Measurements from ENCODE around the gene RNF167. TPM values are rescaled to one million over a fixed set of nuclear protein-coding genes. Genes with fewer than 3 reads are reported as not detected.

RNF167 gene
- total and polyA plus RNA-seq, 2 of the 8 experiments (the other 6 are each of a cell fraction or from before 2014, with no cell fraction given), result 140 to 281 TPM

GRCh38 chr17:4950075-4950745 lies 10.1 kb downstream of the RNF167 start:
- Histone ChIP-seq H3K27ac (ENCODE audit: low read depth, low read length) (peak overlapping the region; percentile 79), H2BK15ac (ENCODE audit: low read length) (peak overlapping the region; percentile 88; the same call in 1 of the 2 replicates), H3K9ac (replicated peaks in 1 of 4; ENCODE audit: extremely low read depth in 1 of 4, low read depth in 3 of 4, low read length in 3 of 4) (peak overlapping the region in 3 of 4 experiments; percentile 13 to 76 (median 58); a peak in 5 of 7 replicates), H3K4me2 (ENCODE audit: insufficient read depth in 1 of 2, low read depth in 2 of 2, low read length in 2 of 2) (peak overlapping the region; percentile 95 to 97), H4K8ac (ENCODE audit: extremely low read depth, insufficient read depth, low read length) (peak overlapping the region; percentile 85), H3K4ac (replicated peaks; ENCODE audit: insufficient read length, low read depth, low read length) (peak overlapping the region; percentile 88), H2BK12ac (ENCODE audit: low read depth, low read length) (peak overlapping the region; percentile 43; the same call in 1 of the 2 replicates), H3K18ac (ENCODE audit: extremely low read depth, low read length) (peak overlapping the region; percentile 93), H3K4me1 (replicated peaks in 1 of 4; ENCODE audit: control insufficient read depth in 3 of 4, insufficient read depth in 4 of 4, low read length in 3 of 4) (peaks cover 4 to 17% (median 12%) of the 10 kb centered on the region in 4 experiments), H3K23ac (ENCODE audit: insufficient read length) (no peak overlapping the region), H3K56ac (replicated peaks; ENCODE audit: insufficient read length, low read depth, low read length) (peak overlapping the region; percentile 34), H2AK5ac (ENCODE audit: low read depth, low read length) (no peak overlapping the region), H3K36me3 (ENCODE audit: control insufficient read depth in 2 of 4, insufficient read depth in 4 of 4, low read length in 3 of 4) (peaks cover 0 to 19% (median 15%) of the 10 kb centered on the region in 4 experiments; a peak in 7 of 8 replicates), H3K14ac (ENCODE audit: insufficient read length) (no peak overlapping the region), H3K9me3 (ENCODE audit: insufficient read depth in 2 of 2, low read depth in 1 of 2, low read length in 1 of 2) (no peaks in the 10 kb centered on the region), H2AFZ (ENCODE audit: low read length) (no peak overlapping the region), H3K79me1 (ENCODE audit: low read depth, low read length) (0 out of 2 replicates have a peak, but pooled peaks cover 2% of the 10 kb centered on the region), H3K27me3 (replicated peaks in 1 of 4; ENCODE audit: control insufficient read depth in 3 of 4, extremely low read depth in 1 of 4, insufficient read depth in 3 of 4, low read length in 3 of 4) (no peaks in the 10 kb centered on the region), H3K4me3 (ENCODE audit: extremely low read depth in 1 of 4, insufficient read depth in 2 of 4, low read depth in 3 of 4, low read length in 4 of 4) (peak overlapping the region; percentile 69 to 97 (median 80)), H2BK120ac (replicated peaks; ENCODE audit: low read depth, low read length) (no peak overlapping the region), H4K91ac (replicated peaks; ENCODE audit: insufficient read length, low read length) (peak overlapping the region; percentile 95), H2BK5ac (ENCODE audit: low read depth, low read length) (peak overlapping the region; percentile 95; the same call in 1 of the 2 replicates), H4K5ac (ENCODE audit: insufficient read length, low read depth, low read length) (peak overlapping the region; percentile 87), H2BK20ac (ENCODE audit: low read length) (no peak overlapping the region), H4K20me1 (replicated peaks in 1 of 2; ENCODE audit: control insufficient read depth in 1 of 2, insufficient read depth in 2 of 2, low read length in 2 of 2) (peaks cover 14 to 16% of the 10 kb centered on the region in 2 experiments), H3K23me2 (ENCODE audit: low read depth, low read length) (peaks cover 14% of the 10 kb centered on the region), H3K79me2 (ENCODE audit: control insufficient read depth in 1 of 2, insufficient read depth in 2 of 2, low read length in 2 of 2) (peaks cover 8 to 30% of the 10 kb centered on the region in 2 experiments)
- DNase-seq (ENCODE audit: low read depth in 1 of 2, low spot score in 2 of 2) (peak in 1 of 2 experiments; percentile 77), FAIRE-seq (no peak)
- CTCF ChIA-PET (ENCODE audit: partially characterized antibody), result interaction anchor here (1.0 to 2.1 kb wide), 5 partner anchors 10 to 111 kb away, joined by 3 to 5 read pairs (median 4); partner anchors contain the start of genes RNF167 and SLC25A11
- POLR2A ChIA-PET (ENCODE audit: partially characterized antibody), result interaction anchor here (0.7 to 32.4 kb wide), 10 partner anchors 3 to 241 kb away, joined by 3 to 987 read pairs (median 4); partner anchors contain the start of genes ENO3, GP1BA, PFN1 and RNF167
- 1% methylated on average over 35 of the region's 52 CpGs; no CpG with 5 or more reads in 1 of the 2 experiments for WGBS, 2 experiments (ENCODE audit: extremely low coverage in 1 of 2, insufficient coverage in 1 of 2, insufficient read length in 1 of 2, insufficient replicate concordance in 2 of 2, low coverage in 1 of 2, low lambda C conversion rate in 2 of 2, missing lambda C conversion rate in 1 of 2)
- TF ChIP-seq SP2 (IDR thresholded peaks at IDR 0.05; ENCODE audit: low read length) (no peak), TAF7 (optimal IDR thresholded peaks at IDR 0.05; ENCODE audit: borderline replicate concordance, low read depth, low read length) (peak; percentile 36), CTCF (IDR thresholded peaks at IDR 0.05; ENCODE audit: control extremely low read depth in 1 of 3, insufficient read depth in 1 of 3, low read depth in 1 of 3, low read length in 3 of 3) (no peak), RNF2 (IDR thresholded peaks at IDR 0.05; ENCODE audit: borderline replicate concordance, low read depth, low read length, missing control alignments, poor library complexity, severe bottlenecking) (no peak), POLR2A (IDR thresholded peaks at IDR 0.05; ENCODE audit: control extremely low read depth in 1 of 2, low read depth in 2 of 2, low read length in 2 of 2) (peak in 1 of 2 experiments; percentile 50; a peak in 1 of 3 replicates), CBX5 (IDR thresholded peaks at IDR 0.05; ENCODE audit: low read depth, low read length) (no peak), BACH1 (IDR thresholded peaks at IDR 0.05; ENCODE audit: low read length) (no peak)
